HG02973 (cell line): Measurements from ENCODE around the gene SOD3.

Source experiments
- ATAC-seq: cut with Tn5 transposase; IDR thresholded peaks from one replicate; pipeline ENCODE4 v1.9.1; 2021; ENCODE audit warnings: moderate library complexity; ENCODE audit not compliant: unreplicated experiment

The SOD3 gene, protein sequence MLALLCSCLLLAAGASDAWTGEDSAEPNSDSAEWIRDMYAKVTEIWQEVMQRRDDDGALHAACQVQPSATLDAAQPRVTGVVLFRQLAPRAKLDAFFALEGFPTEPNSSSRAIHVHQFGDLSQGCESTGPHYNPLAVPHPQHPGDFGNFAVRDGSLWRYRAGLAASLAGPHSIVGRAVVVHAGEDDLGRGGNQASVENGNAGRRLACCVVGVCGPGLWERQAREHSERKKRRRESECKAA

DNA sequence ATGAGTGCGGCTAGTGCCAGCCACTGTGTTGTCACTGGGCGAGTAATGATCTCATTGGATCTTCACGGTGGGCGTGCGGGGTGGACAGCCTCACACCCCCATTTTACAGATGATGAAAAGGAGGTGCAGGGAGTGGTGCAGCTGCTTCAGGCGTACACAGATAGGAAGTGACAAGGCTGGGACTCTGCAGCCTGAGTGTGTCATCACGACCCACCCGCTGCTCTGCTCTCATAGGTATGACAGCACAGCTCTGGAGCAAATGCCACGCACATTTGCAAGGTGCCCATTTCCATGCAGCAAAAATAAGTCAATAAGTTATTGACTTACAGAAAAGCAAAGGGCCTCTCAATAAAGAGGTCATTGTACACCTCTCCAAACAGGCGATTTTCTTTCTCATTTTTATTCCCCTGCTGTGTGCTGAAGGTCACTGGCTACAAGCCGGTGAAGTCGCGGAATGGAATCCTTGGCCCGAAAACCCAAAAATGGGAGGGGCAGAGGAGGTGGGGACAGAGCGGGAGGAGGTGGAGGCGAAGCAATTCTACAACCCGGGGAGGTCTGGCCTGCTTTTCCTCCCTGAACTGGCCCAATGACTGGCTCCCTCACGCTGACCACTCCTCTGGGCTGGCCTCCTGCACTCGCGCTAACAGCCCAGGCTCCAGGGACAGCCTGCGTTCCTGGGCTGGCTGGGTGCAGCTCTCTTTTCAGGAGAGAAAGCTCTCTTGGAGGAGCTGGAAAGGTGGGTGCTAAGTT lies at the start of gene SOD3:
TSS of gene SOD3 (plus strand) at position 658 of the 750 bp plus-strand sequence. CDS start 3,949 bp downstream, outside the sequence.
- ATAC-seq = no peak

DNA sequence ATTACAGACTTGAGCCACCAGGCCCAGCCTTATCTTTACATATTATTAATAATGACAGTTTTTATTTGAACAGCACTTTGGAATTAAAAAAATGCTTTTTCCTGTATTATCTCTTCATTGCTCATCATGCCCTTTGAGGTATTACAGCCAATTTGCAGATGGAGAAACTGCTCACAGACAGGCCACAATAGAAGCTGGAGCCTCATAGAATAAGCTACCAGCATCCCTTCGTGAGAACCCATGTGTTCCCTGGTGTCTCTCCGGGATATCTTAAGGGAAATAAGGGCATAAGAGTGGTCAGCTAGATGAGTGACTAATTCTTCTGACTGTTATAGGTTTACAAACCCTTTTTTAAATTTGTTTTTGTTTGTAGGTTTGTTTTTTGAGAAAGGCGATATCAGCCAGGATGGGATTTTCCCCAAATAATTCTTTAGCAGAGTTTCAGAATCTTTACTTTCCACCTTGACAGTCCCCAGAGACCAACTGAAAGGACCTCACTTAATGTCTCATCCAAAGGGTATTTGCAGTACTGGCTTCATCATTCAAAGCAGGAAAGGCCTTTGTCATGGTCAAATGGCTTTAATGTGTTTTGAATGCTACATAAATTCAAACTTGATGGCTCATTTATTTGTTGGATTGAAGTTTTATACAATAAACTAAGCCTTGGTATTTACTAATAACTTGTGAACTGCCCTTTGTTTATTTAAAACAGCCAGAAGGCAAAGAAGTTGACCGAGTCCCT lies 48.0 kb upstream of the SOD3 start:
- no peak for ATAC-seq

DNA sequence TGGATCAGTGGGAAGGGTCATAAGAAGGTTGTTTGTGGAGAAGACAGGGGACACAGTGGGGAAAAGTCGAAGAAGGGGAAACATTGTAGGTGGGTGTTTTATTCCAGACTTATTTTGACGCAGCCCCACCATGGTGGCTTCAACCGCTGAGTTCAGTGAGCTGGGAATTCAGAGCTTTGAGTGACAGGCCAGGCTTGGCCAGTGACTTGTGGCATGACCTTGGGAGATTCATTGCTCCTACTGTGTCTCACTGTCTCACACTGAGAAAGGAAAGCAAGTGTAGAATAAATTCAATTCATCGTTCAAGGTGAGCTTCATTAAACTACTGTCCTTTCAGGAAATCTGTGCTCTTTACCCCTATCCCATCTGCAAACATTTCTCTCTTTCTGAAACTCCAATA lies 47.4 kb upstream of the SOD3 start:
- no peak for ATAC-seq

DNA sequence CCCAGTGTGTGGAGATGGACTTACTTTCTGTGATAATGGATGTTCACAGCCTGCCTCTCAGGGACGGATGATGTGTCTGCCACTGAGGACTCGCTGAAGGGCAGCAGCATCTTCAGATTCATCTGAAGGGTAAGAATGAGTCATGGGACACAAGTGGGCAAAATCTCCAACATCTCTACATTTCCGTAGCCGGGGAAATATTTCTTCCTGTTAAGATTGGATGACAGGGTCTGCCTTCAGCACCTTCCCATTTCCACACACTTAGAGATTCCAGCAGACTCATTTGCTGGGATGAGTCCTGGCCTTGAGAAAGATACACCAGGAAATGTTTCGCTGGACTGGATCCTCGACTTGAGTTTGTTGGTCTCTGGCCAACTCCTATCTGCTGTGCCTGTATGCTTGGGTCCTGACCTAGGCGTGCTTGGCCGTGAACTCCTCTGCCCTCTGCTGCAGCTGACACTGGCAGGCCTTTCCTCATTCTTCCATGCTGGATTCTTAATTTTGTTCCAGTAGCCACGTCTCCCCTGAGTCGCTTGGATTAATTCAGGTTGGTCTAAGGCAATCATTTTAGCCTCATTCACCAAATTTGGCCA lies 46.5 kb upstream of the SOD3 start:
- ATAC-seq = no peak

DNA sequence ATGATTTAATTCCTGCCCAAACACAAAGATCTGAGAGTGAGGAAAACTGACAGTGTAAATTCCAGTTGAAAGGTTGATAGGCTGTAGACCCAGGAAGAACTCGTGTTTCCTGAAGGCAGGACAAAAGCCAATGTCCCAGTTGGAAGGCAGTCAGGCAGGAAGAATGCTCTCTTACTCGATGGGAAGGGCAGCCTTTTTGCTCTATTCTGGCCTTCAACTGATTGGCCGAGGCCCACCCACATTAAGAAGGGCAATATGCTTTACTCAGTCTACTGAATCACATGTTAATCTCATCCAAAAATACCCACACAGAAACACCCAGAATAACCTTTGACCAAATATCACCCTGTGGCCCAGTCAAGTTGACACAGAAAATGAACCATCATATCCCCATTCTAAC lies 45.3 kb upstream of the SOD3 start:
- no peak for ATAC-seq

DNA sequence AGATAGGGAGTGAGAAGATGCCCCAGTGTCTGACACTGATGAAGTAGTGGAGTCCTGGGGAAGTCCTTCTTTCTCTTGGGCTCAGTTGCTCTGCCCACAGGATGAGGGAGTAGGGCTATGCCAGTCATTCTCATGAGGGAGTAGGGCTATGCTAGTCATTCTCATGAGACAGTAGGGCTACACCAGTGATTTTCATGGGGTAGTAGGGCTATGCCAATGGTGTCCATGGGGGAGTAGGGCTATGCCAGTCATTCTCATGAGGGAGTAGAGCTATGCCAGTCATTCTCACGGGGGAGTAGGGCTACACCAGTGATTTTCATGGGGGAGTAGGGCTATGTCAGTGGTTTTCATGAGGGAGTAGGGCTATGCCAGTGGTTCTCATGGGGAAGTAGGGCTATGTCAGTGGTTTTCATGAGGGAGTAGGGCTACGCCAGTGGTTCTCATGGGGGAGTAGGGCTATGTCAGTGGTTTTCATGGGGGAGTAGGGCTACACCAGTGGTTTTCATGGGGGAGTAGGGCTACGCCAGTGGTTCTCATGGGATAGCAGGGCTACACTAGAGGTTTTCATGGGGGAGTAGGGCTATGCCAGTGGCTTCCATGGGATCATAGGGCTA lies 43.3 kb upstream of the SOD3 start:
- no peak for ATAC-seq

DNA sequence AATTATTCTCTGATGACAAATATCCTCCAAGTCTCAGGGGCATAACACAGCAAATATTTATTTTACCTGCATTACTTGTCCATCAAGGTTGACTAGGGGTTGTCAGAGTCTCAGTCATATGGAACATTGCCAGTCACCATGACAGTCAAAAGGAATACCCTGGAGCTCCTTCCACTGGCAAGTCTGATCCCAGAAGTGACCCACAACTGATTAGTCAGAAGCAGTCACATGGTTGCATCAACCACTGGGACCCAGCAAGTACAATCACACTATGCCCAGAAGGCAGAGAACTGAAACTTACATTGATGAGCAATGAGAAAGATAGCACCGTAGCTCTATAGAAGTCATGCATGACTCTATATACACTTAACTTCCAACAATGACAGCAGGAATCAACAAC lies 41.9 kb upstream of the SOD3 start:
- ATAC-seq = no peak

DNA sequence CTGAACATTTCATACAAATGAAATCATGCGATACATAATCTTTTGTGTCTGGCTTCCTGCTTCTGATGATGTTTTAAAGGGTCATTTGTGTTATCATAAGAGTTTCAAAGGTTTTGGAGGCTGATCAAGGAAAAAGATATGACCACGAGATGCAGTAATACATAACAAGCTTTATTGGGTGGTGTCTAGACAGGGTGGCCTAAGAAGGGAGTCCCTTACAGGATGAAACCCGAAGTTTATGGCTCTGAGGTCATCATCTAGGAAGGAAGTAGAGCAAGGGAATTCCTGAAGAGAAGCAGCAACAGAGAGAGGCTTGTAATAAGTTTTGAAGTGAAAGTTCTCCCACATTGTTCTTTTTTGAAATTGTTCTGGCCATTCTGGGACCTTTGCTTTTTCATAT lies 40.8 kb upstream of the SOD3 start:
- no peak for ATAC-seq

DNA sequence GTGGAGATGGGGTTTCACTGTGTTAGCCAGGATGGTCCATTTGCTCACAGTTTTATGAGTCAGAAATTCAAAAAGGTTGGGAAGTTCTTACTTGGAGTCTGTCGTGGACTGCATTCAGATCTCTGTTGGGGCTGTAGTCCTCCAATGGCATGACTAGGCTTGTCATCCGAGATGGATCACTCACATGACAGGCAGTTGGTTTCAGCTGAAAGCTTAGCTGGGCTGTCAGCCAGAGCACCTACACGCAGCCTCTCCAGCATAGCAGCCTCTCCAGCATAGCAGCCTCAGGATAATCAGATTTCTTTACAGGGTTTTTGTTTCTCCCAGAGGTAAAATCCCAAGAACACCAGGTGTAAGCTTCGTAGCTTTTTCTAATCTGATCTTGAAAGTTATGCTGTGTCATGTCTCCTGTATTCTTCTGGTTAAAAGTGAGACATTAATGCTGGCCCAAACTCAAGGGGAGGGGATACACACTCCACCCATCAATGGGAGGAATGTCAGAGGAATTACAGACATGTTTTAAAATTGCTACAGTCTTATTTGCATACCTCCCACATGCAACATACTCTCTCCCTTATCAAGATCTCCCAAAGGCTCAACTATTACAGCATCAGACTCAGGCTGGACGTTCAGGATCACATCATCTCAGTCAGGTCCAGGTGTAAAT lies 31.6 kb upstream of the SOD3 start:
- ATAC-seq = no peak

DNA sequence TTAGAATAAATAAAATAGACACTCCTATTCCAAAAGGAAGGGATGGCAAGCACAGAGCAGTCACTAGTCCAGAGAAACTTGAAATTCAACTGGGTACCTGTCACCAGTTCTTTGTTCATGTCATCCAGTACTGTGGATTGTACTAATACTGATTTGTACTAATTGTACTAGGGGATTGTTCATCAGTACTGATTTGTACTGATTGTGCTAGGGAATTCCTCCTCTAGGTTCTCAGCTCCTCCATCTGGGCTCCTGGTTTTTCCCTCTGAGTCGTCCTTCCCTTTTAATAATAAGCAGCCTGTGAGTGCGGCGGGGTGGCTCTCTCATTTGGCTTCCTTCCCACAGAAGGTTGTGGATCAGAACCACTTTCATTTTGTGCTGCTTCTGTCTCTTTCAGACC lies 31.0 kb upstream of the SOD3 start:
- ATAC-seq = no peak

DNA sequence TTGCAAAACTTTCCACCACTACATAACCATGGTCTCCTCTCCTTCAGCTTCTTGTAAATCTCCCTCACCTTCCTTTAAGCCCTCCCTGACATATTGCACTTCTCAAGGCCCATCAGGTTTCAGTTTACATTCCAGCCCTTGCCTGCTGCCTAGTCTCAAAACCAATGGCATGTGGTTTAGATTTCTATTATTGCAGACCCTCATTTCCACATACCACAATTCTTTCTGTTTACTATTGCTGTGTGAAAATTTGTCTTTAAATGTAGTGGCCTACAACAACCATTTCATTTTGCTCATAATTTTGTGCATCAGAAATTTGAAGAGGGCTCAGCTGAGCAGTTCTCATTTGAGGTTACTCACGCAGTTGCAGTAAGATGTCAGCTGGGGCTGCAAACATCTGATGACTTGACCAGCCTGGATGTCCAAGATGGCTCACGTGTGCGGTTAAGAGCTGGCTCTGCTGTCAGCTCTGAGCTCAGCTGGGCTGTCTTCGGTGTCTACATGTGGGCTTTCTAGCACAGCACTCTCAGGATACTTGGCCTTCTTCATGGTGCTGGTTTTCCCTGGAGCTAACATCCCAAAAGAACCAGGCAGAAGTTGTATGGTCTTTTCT lies 29.9 kb upstream of the SOD3 start:
- no peak for ATAC-seq

DNA sequence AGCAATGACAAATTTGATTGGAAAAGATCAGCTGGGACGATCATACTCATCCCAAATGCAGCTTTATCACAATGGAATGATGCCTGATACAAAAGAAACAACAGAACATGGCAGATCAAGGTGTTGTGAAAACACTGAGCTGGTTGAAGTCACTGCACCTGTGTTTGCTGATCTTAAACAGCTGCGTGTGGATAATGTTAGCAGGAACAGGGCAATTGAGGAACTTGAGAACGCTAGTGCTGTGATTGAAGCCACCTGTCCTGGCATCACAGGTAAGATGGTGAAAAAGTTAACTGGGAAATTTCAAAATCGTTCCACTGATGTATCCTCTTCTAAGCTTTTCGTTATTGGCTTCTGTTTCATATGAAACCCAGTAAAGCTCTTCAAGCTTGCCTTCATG lies 27.4 kb upstream of the SOD3 start:
- no peak for ATAC-seq

DNA sequence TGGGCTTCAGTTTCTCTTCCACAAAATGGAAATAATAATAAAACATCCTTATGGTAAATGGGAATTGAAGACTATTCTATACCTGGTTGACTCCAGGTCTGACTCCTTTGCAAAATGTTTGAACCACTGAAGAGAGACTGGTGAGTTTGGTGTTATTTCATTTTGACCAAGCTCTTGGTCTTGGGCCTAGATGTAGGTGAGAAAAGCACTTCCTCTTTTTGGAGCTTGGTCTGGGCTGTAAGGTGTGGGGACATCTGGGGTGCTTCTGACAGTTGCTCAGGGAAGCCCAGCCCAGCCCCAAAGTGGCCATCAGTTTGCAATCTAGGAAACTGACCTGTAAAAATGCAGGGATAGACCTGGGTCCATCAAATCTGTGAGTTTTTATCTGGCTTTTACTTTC lies 26.8 kb upstream of the SOD3 start:
- ATAC-seq = peak; percentile 65

DNA sequence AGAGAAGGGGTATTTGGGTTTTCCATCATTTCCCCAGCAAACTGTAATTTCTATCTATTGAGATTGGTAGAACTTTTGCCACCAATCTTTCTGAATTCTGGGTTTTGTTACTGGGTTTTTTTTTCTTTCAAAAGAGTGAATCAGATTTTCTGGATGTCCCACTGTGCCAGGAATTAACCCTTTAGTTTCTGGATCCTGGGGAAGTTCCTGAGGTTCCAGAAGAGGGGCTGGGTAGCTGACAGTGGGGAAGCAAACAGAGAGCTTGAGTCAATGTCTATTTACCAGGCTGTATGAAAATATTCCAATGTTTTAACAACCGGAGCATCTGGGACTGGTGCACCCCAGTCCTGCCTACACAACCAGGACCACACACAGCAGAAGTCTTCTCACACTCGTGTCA lies 25.8 kb upstream of the SOD3 start:
- no peak for ATAC-seq

DNA sequence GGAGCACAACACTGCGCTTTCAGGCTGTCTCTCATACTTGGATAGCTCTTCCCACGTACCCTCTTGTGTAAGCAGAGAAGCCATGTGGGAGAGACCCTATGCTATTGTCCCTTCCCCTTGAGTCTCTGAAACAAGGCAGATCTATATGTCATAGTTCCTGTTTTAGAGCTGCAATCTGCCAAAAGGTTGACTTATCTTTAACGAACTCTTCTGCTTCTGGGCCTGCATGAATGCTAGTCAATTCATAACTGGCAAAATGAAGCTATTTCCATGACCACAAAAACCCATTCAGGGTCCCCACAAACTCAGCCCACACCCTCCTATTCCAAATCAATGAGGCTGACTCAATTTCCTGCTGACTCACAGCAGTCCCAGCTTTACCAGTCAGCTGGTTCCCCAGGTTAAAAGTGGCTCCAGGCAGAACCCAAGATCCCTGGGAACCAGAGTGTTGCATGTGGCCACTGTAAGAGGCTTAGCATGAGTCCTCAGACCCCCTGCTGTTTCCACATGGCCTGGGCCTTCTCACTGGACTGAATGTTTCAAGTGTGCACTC lies 25.3 kb upstream of the SOD3 start:
- peak; percentile 68 for ATAC-seq

DNA sequence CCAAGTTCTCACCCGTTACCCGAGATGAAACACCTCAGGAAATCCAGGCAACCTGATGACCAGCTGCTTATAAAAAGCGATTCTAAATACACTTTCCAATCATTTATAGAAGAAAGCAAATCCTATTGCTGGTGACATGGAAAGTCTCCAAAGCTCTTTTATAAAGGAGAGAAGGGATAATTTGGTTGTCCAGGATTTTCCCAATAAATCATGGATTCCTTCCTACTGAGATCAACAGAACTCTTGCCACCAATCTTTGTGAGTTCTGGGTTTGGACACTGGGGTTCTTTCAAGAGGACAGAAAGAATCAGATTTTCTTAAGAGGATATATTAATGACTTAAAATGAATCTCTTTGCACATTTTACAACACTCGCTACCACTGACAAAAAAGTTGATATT lies 24.7 kb upstream of the SOD3 start:
- ATAC-seq = no peak

DNA sequence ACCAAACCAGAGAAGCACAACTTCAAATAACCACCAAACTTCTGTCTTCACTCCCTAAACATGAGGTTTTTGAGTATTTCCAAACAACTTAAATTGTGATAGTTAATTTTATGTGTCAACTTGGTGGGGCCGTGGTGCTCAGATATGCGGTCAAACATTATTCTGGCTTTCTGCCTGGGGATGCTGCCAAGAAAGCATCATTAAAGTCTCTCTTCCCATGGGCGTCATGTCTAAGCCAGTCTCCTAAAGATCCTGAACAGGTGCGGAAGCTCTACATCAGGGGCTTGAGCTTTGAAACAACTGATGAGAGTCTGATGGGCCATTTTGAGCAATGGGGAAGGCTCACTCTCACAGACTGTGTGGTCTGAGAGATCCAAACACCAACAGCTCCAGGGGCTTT lies 24.1 kb upstream of the SOD3 start:
- ATAC-seq = no peak

DNA sequence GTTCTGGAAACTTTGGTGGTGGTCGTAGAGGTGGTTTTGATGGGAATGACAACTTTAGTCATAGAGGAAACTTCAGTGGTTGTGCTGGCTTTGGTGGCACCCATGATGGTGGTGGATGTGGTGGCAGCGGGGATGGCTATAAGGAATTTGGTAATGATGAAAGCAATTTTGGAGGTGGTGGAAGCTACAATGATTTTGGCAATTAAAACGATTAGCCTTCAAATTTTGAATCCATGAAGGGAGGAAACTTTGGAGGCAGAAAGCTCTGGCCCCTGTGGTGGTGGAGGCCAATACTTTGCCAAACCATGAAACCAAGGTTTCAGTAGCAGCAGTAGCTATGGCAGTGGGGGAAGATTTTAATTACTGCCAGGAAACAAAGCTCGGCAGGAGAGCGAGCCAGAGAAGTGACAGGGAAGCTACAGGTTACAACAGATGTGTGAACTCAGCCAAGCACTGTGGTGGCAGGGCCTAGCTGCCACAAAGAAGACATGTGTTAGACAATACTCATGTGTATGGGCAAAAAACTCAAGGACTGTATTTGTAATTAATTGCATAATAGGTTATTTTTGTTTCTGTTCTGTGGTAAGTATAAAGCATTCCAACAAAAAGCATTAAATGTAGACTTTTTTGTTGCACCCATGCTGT lies 23.2 kb upstream of the SOD3 start:
- ATAC-seq = no peak

DNA sequence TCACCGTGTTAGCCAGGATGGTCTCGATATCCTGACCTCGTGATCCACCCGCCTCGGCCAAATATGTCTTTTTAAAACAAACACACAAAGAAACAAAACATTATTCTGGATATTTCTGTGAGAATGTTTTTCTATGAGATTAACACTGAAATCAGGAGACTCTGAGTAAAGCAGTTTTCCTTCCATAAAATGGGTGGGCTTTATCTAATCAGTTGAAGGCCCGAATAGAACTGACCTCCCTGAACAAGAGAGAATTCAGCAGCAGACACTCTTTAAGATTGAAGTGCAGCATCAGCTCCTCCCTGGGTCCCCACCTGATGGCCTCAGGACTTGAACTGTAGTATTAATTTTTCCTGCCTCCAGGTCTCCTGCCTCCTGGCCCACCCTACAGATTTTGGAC lies 22.4 kb upstream of the SOD3 start:
- no peak for ATAC-seq

DNA sequence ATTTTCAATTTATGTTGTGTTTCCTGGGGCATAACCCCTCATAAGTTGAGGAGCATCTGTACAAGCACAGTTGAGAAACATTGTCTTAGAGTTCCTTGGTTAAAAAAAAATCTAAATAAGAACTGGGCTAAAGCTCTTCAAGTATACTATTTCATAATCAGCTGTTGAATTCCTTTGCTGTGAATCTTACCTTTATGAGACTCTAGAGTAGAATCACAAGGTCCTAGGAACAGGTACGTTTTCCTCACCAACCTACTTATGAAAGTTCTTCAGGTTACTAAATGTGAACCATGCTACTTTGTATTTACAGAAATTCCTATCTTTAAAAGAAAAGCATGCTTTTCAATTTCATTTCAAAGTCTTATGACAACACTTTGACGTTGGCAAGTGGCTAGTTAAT lies 20.9 kb upstream of the SOD3 start:
- no peak for ATAC-seq
